Naive thymus-derived CD4-positive, alpha-beta T cell (primary cell): ENCODE data around the gene ABHD16A. TPM values are rescaled to one million over a fixed set of nuclear protein-coding genes. Genes with fewer than 3 reads are reported as not detected.

Source experiments
- microRNA-seq: library from miRNA; unstranded; fragments of <30 nt; microRNA quantifications from one replicate; pipeline ENCODE4 v1.2.0, GENCODE V29; 2022; ENCODE audit warnings: borderline microRNAs expressed
- polyA plus RNA-seq, 2 donors: library from polyadenylated mRNA; unstranded; fragments of 300-500 nt; fragmentation: Illumina TruSeq; gene quantifications; one replicate each; pipeline ENCODE4 v1.2.3, GENCODE V29; 2021
- total RNA-seq, 6 experiments: library from RNA in 5 of 6; stranded (reverse) in 5 of 6; gene quantifications; 1 replicate in 5 of 6; 2 replicates in 1 of 6; pipeline ENCODE4 v1.2.3 and lab custom pipeline; 2021 to 2026

ABHD16A gene
- total and polyA plus RNA-seq, 7 experiments from 2014 or later, result 31.1 to 71.7 (median 62.9) TPM

Small RNA genes within 50 kb of the gene (microRNA-seq; reads per million reads assigned to microRNA genes)
- not detected for gene MIR4646

Other genes starting within 250 kb of the ABHD16A start
Only the 30 nearest of the 39 such genes appear.
- gene ATP6V1G2, start 156.7 kb downstream of the ABHD16A start, total RNA-seq, result 1 to 10 TPM; 2.7 to 7.5 (median 4.8) TPM
- gene ATP6V1G2, start 156.7 kb downstream of the ABHD16A start, polyA plus RNA-seq, result 1 to 10 TPM in 1 of 2 donors, under 1 TPM in 1; 0.38 to 1.9 TPM
- 10 to 100 TPM in 4 of 5 experiments, 1 to 10 TPM in 1; 8.7 to 17.2 (median 11.6) TPM for gene NFKBIL1, start 155.7 kb downstream of the ABHD16A start, total RNA-seq
- gene NFKBIL1, start 155.7 kb downstream of the ABHD16A start, polyA plus RNA-seq, result 10 to 100 TPM in 1 of 2 donors, 1 to 10 TPM in 1; 9.4 to 13.8 TPM
- 100 to 1,000 TPM in 1 of 5 experiments, 10 to 100 TPM in 4; 12.3 to 110 (median 20.2) TPM for gene LTA, start 131.0 kb downstream of the ABHD16A start, total RNA-seq
- gene LTA, start 131.0 kb downstream of the ABHD16A start, polyA plus RNA-seq, result 10 to 100 TPM; 24.0 to 27.5 TPM
- 100 to 1,000 TPM in 1 of 5 experiments, 10 to 100 TPM in 1, 1 to 10 TPM in 3; 5.4 to 125 (median 8.7) TPM for gene TNF, start 127.8 kb downstream of the ABHD16A start, total RNA-seq
- gene TNF, start 127.8 kb downstream of the ABHD16A start, polyA plus RNA-seq, result 1 to 10 TPM in 1 of 2 donors, under 1 TPM in 1; 0.73 to 1.1 TPM
- gene LTB, start 120.9 kb downstream of the ABHD16A start, total RNA-seq, result 1,000 to 10,000 TPM in 1 of 5 experiments, 100 to 1,000 TPM in 4; 370 to 1,909 (median 670) TPM
- 1,000 to 10,000 TPM; 1,970 to 2,371 TPM for gene LTB, start 120.9 kb downstream of the ABHD16A start, polyA plus RNA-seq
- gene LST1, start 117.0 kb downstream of the ABHD16A start, total RNA-seq, result 100 to 1,000 TPM in 2 of 5 experiments, 10 to 100 TPM in 3; 15.1 to 234 (median 32.0) TPM
- 10 to 100 TPM in 1 of 2 donors, 1 to 10 TPM in 1; 8.4 to 15.3 TPM for gene LST1, start 117.0 kb downstream of the ABHD16A start, polyA plus RNA-seq
- gene NCR3, start 110.3 kb downstream of the ABHD16A start, total RNA-seq, result 10 to 100 TPM in 2 of 5 experiments, 1 to 10 TPM in 2, under 1 TPM in 1; 0.97 to 47.1 (median 6.7) TPM
- gene NCR3, start 110.3 kb downstream of the ABHD16A start, polyA plus RNA-seq, result 10 to 100 TPM; 11.0 to 19.7 TPM
- gene AIF1, start 88.1 kb downstream of the ABHD16A start, total RNA-seq, result 100 to 1,000 TPM in 1 of 5 experiments, 10 to 100 TPM in 4; 33.1 to 160 (median 62.0) TPM
- gene AIF1, start 88.1 kb downstream of the ABHD16A start, polyA plus RNA-seq, result 100 to 1,000 TPM; 140 to 182 TPM
- gene PRRC2A, start 82.6 kb downstream of the ABHD16A start, total RNA-seq, result 100 to 1,000 TPM; 203 to 238 (median 226) TPM
- gene PRRC2A, start 82.6 kb downstream of the ABHD16A start, polyA plus RNA-seq, result 1 to 10 TPM; 3.9 to 8.2 TPM
- 100 to 1,000 TPM; 260 to 321 (median 280) TPM for gene BAG6, start 50.7 kb downstream of the ABHD16A start, total RNA-seq
- gene BAG6, start 50.7 kb downstream of the ABHD16A start, polyA plus RNA-seq, result 10 to 100 TPM; 14.4 to 24.3 TPM
- gene APOM, start 47.4 kb downstream of the ABHD16A start, total RNA-seq, result 1 to 10 TPM in 4 of 5 experiments, under 1 TPM in 1; 0.78 to 4.3 (median 2.8) TPM
- gene APOM, start 47.4 kb downstream of the ABHD16A start, polyA plus RNA-seq, result 1 to 10 TPM; 3.8 to 5.0 TPM
- gene C6orf47, start 42.5 kb downstream of the ABHD16A start, total RNA-seq, result 10 to 100 TPM; 14.0 to 32.8 (median 23.2) TPM
- gene C6orf47, start 42.5 kb downstream of the ABHD16A start, polyA plus RNA-seq, result 10 to 100 TPM; 22.3 to 33.7 TPM
- gene GPANK1, start 38.3 kb downstream of the ABHD16A start, total RNA-seq, result 10 to 100 TPM; 12.8 to 35.1 (median 28.9) TPM
- gene GPANK1, start 38.3 kb downstream of the ABHD16A start, polyA plus RNA-seq, result 10 to 100 TPM; 24.0 to 27.2 TPM
- 100 to 1,000 TPM; 101 to 215 (median 133) TPM for gene CSNK2B, start 37.2 kb downstream of the ABHD16A start, total RNA-seq
- 100 to 1,000 TPM; 260 to 275 TPM for gene CSNK2B, start 37.2 kb downstream of the ABHD16A start, polyA plus RNA-seq
- gene LY6G5B, start 33.3 kb downstream of the ABHD16A start, total RNA-seq, result 10 to 100 TPM; 27.7 to 51.0 (median 42.9) TPM
- not detected for gene LY6G5B, start 33.3 kb downstream of the ABHD16A start, polyA plus RNA-seq
- gene LY6G5C, start 22.3 kb downstream of the ABHD16A start, total RNA-seq, result 1 to 10 TPM; 2.4 to 4.3 (median 3.1) TPM
- gene LY6G5C, start 22.3 kb downstream of the ABHD16A start, polyA plus RNA-seq, result 10 to 100 TPM in 1 of 2 donors, 1 to 10 TPM in 1; 6.4 to 10.2 TPM
- gene LY6G6F, start 3.5 kb upstream of the ABHD16A start, total RNA-seq, result under 1 TPM in 1 of 5 experiments, not detected in 4; 0.56 TPM
- not detected for gene LY6G6F, start 3.5 kb upstream of the ABHD16A start, polyA plus RNA-seq
- gene LY6G6D, start 12.0 kb upstream of the ABHD16A start, total RNA-seq, result not detected
- gene LY6G6D, start 12.0 kb upstream of the ABHD16A start, polyA plus RNA-seq, result not detected
- 1 to 10 TPM in 1 of 5 experiments, not detected in 4; 1.2 TPM for gene LY6G6C, start 18.4 kb upstream of the ABHD16A start, total RNA-seq
- gene LY6G6C, start 18.4 kb upstream of the ABHD16A start, polyA plus RNA-seq, result not detected
- 1 to 10 TPM in 1 of 5 experiments, under 1 TPM in 4; 0.12 to 4.7 (median 0.64) TPM for gene MPIG6B, start 20.0 kb upstream of the ABHD16A start, total RNA-seq
- 1 to 10 TPM in 1 of 2 donors, under 1 TPM in 1; 0.20 to 2.3 TPM for gene MPIG6B, start 20.0 kb upstream of the ABHD16A start, polyA plus RNA-seq
- gene DDAH2, start 26.0 kb upstream of the ABHD16A start, total RNA-seq, result 10 to 100 TPM in 2 of 5 experiments, 1 to 10 TPM in 3; 4.9 to 31.4 (median 7.1) TPM
- 10 to 100 TPM; 13.1 to 15.3 TPM for gene DDAH2, start 26.0 kb upstream of the ABHD16A start, polyA plus RNA-seq
- 100 to 1,000 TPM in 2 of 5 experiments, 10 to 100 TPM in 3; 29.3 to 494 (median 58.2) TPM for gene CLIC1, start 33.2 kb upstream of the ABHD16A start, total RNA-seq
- gene CLIC1, start 33.2 kb upstream of the ABHD16A start, polyA plus RNA-seq, result 100 to 1,000 TPM; 102 to 122 TPM
- 10 to 100 TPM; 10.3 to 52.2 (median 11.4) TPM for gene MSH5, start 36.7 kb upstream of the ABHD16A start, total RNA-seq
- 1 to 10 TPM in 1 of 2 donors, under 1 TPM in 1; 0.51 to 2.6 TPM for gene MSH5, start 36.7 kb upstream of the ABHD16A start, polyA plus RNA-seq
- gene SAPCD1, start 59.3 kb upstream of the ABHD16A start, total RNA-seq, result 10 to 100 TPM in 1 of 5 experiments, 1 to 10 TPM in 4; 2.3 to 11.1 (median 3.3) TPM
- gene SAPCD1, start 59.3 kb upstream of the ABHD16A start, polyA plus RNA-seq, result not detected
- gene VWA7, start 74.0 kb upstream of the ABHD16A start, total RNA-seq, result 1 to 10 TPM in 3 of 5 experiments, under 1 TPM in 2; 0.53 to 4.5 (median 1.1) TPM
- gene VWA7, start 74.0 kb upstream of the ABHD16A start, polyA plus RNA-seq, result not detected
- 10 to 100 TPM; 34.3 to 84.2 (median 53.2) TPM for gene VARS1, start 92.4 kb upstream of the ABHD16A start, total RNA-seq
- 10 to 100 TPM; 32.2 to 44.8 TPM for gene VARS1, start 92.4 kb upstream of the ABHD16A start, polyA plus RNA-seq
- 10 to 100 TPM; 22.9 to 94.5 (median 29.2) TPM for gene LSM2, start 103.6 kb upstream of the ABHD16A start, total RNA-seq
- 10 to 100 TPM; 58.9 to 67.9 TPM for gene LSM2, start 103.6 kb upstream of the ABHD16A start, polyA plus RNA-seq
- 1 to 10 TPM; 3.3 to 5.5 (median 4.7) TPM for gene HSPA1L, start 112.0 kb upstream of the ABHD16A start, total RNA-seq
- 1 to 10 TPM; 2.3 to 3.6 TPM for gene HSPA1L, start 112.0 kb upstream of the ABHD16A start, polyA plus RNA-seq
- gene HSPA1A, start 112.2 kb upstream of the ABHD16A start, total RNA-seq, result 100 to 1,000 TPM in 1 of 5 experiments, 10 to 100 TPM in 3, 1 to 10 TPM in 1; 6.7 to 125 (median 30.3) TPM
- gene HSPA1A, start 112.2 kb upstream of the ABHD16A start, polyA plus RNA-seq, result 10 to 100 TPM; 26.0 to 52.5 TPM
- 10 to 100 TPM in 4 of 5 experiments, 1 to 10 TPM in 1; 8.6 to 68.9 (median 28.9) TPM for gene HSPA1B, start 124.4 kb upstream of the ABHD16A start, total RNA-seq
- 1 to 10 TPM; 2.8 to 3.6 TPM for gene HSPA1B, start 124.4 kb upstream of the ABHD16A start, polyA plus RNA-seq